Superior temporal gyrus (tissue), 1 donor: Measurements from ENCODE around the gene NARS2.
"Not testable (repeated sequence)": the region's sequence is repeated elsewhere in the genome, so short reads cannot be mapped to it uniquely, and the experiment has no call there.

Experiments used
- DNase-seq: peaks from one replicate; pipeline ENCODE4 v3.0.0-alpha.2; 2016; ENCODE audit errors: extremely low spot score

Gene NARS2

DNA sequence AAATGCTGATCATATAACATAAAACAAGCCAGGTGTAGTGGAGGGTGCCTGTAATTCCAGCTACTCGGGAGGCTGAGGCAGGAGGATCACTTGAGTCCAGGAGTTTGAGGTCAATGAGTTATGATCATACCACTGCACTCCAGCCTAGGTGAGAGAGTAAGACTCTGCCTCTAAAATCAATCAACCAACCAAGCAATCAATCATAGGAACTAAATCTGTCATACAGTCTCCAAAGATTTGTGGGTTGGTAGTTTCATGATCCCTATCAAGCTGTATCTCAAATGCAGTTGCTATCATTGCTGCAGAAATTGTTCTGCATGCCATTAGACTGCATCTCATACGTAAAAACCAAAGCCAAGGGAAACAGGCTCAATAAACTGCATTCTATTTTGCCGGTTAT, 33.1 kb downstream of the NARS2 start:
- DNase-seq = no peak

DNA sequence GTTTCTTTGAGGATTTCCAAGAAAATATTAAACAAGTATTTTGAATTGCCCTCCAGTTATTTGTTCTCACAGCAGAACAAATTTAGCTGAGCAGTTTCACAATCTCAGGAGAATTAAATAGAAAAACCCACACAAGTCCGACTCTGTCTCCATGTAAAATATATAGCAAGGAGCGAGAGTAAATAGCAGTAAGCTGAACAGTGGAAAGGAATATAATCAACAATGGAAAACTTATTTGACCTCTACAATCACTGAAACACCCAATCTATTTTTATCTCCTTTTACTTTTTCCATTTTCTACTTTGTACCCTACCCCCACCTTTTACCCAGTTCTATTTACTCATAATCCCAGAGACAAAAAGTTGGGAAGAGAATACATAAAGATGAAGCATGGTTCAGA, 34.4 kb downstream of the NARS2 start:
- no peak for DNase-seq

DNA sequence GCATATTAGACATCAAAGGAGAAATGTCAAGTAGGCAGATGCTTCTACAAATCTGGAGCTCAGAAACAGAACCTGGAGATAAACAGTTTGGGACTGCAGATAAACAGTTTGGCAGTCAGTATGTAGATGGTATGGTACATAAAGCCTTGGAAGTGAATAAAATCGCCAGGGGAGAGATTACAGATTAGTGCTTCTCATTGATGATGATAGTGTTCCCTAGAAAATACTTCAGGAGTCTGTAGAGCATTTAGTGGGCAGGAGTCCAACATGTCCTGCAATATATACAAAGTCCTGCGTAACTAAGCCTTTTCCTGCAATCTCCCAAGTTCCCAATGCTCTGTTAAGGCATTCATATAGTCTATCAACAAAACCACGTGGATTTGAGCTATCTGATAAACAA, 35.2 kb downstream of the NARS2 start:
- DNase-seq = no peak

DNA sequence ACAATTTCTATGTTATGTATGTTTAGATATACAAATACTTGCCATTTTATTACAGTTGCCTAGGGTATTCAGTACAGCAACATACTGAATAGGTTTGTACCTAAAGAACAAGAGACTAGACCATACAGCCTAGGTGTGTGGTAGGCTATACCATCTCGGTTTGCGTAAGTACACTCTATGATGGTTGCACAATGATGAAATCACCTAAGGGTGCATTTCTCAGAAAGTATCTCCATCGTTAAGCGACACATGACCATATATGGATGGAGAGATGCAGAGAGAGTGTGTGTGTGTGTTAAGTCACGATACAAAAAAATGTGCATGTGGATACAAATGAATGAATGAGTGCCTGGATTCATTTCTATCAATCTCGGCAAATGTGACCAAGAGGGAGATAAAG, 37.7 kb downstream of the NARS2 start:
- no peak for DNase-seq

DNA sequence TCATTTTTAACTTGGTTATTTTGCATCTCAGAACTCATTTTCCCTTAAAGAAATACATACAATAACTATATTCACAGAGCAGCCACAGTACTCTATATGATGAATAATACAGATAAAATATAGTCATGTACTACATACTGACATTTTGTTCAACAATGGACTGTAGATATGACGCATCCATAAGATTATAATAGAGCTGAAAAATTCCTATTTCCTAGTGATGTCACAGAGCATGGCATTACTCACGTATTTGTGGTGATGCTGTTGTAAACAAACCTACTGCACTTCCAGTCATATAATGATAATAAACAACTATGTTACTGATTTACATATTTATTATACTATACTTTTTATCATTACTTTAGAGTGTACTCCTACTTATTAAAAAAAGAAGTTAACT, 38.7 kb downstream of the NARS2 start:
- DNase-seq = no peak

DNA sequence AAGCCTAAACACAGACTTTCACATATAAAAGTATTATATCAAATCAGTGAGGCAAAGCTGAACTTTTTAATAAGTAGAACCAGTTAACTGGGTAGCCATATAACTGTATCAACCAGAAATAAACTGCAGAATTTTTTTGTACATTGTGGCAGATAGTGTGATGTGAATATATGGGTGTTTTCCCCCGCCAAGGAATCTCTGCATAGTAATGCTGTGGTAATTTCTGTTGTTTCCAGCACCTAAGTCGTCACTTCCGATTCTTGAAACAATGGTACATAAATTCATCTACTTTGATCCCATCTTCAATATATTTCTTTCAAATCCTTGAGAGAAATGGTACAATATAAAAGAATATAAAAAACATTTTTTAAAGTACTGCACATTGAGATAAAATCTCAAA, 39.6 kb downstream of the NARS2 start:
- no peak for DNase-seq

DNA sequence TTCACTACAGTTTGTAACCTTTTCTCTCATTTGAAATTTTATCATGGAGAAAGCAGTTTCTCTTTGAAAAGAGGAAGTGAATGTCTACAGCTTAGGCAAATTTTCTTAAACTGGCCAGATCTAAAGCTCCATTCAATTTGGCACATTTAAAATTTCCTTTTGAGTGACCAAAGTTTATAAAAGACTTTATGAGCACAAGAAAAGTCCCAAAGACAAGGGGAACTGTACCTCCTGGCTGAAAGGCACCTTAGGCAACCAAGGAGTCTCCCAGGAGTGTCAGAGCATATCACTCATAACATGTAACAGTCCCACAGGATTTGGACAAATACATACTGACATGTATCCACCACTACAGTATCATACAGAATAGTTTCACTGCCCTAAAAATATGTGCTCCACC, 41.3 kb downstream of the NARS2 start:
- DNase-seq = no peak

DNA sequence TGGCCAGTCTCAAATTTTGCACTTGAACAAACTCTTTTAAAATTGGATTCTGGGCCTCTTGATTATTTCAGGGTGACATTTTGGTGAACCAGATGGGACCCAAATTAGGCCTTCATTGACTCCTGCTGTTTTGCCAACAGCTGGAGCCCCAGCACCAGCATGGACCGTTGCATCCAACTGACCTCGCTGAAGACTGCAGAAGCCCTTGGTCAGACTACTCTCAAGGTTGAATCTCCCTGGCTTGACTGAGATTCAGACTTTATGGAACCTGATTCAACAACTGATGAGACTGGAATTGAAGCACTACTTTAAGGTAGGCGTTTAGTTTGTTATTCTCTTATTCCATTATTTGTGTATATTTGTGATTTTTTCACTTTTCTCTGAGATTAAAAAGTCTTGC, 41.7 kb downstream of the NARS2 start:
- no peak for DNase-seq

DNA sequence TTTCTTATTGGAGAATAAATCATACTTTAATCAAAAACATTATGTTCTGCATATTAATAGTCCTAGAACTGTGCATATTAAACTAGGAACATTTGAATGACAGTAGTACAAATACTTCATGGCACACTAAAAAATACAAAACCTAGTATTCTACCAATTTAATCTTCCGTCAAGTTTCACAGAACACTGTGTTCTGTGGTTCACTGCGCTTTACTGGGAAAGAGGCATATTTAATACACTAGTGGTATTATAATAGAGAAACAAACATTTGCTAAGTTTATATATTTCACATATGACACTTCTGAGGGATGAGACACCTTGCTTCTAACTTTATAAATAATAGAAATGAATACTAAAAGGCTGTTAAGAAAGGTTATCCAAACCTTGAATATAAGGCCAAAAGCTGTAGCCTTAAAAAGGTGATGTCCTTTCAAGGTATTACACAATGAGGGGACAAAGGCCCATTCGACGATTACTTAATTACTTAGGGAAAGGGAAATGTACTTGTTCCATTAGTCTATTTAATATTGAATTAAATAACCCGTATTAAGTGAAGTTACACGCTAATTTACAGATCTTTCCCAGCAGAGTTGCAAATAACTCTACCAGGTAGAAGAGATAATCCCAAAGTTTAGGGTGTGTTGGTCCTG, 48.0 kb downstream of the NARS2 start:
- DNase-seq = no peak

DNA sequence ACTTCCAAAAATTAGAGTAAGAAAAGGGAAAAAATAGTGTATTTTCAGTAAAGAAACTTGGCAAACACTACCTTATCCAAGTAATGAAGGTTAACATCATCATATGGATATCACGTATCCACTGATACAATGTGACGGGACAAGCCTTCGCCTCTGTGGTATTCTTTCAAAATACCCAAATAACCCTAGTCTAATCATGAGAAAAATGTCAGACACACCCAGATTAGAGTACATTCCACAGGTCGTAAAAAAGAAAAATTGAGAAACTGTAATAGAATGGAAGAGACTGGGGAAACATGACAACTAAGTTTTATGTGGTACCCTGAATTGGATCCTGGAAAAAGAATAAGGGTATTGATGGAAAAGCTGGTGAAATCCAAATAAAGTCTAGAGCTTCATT, 48.9 kb downstream of the NARS2 start:
- no peak for DNase-seq

DNA sequence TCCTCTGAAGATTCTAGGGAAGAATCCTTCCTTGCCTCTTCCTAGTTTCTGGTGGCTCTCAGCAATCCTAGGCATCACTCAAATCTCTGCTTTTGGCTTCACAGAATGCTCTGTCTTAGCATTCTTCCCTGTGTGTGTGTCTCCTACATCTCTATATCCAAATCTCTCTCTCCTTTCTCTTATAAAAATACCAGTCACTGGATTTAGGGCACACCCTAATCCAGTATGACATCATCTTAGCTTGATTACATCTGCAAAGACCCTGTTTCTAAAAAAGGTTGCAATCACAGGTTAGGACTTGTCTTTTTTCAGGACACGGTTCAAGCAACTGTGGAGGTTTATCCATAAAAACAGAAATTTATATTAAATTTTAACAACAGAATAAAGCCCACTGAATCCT, 54.4 kb downstream of the NARS2 start:
- DNase-seq = no peak

DNA sequence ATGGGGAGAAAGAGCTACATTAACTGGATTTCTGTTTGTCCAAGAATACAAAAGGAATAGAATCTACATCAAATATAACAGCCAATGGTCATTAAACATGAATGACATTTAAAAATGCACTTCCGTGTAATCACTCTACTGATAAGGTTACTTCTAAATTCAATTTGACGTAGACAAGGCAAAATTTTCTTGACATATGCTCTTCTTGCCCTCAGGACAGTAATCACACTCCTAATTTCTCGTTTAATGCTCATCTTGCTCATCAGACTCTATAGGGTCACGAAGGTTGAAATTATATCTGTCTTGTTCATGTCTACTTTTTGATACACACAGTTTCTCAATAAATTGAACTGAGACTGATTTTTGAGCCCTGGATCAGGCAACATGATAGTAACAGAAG, 58.4 kb downstream of the NARS2 start:
- DNase-seq = no peak

DNA sequence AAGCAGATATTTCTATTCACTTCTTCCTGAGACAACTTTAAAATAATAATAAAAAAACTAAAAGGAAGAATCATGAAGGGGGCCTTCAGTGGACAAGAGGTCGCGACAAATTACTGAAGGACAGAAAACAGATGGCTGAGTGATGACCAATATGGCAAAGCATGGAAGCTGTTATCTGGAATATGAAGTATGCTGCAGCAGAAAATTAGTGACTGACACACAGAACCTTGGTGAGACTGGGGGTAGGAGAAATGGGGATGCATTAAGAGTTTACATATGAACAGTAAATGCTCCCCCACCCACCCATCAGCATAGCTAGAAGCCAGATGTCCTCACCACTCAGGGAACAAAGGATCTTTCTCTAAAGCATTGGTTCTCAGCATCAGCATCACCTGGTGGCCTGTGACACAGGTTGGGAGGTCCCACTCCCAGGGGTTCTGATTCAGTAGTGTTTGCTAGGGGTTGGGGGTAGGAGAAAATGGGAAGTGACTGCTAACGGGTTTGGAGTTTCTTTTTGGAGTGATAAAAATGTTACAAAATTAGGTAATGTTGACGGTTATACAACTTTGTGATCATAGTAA, 59.7 kb downstream of the NARS2 start:
- DNase-seq = no peak

DNA sequence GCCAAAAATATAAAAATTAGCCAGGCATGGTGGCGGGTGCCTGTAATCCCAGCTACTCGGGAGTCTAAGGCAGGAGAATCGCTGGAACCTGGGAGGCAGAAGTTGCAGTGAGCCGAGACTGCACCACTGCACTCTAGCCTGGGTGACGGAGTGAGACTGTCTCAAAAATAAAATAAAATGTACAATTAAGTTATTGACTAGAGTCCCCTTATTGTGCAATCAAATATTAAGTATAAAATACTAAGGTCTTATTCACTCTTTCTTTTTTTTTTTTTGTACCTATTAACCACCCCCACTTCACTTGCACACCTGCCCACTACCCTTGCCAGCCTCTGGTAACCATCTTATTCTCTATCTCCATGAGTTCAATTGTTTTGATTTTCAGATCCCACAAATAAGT, 61.6 kb downstream of the NARS2 start:
- DNase-seq = not testable (repeated sequence)

DNA sequence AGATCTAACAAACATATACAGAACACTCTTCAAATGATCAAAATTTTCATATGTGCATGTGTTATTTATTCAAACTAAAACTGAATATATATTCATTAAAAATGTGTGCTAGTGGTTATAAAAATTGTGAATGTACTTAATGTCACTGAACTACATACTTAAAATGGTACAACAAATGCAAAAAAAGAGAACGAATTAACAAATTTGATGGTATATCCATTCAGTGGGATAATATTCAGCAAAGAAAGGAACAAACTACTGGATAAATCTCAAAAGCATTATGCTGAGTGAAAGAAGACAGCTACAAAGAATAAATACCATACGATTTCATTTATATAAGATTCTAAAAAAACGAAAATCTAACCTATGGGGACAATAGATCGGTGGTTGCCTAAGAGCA, 64.1 kb downstream of the NARS2 start:
- DNase-seq = no peak

DNA sequence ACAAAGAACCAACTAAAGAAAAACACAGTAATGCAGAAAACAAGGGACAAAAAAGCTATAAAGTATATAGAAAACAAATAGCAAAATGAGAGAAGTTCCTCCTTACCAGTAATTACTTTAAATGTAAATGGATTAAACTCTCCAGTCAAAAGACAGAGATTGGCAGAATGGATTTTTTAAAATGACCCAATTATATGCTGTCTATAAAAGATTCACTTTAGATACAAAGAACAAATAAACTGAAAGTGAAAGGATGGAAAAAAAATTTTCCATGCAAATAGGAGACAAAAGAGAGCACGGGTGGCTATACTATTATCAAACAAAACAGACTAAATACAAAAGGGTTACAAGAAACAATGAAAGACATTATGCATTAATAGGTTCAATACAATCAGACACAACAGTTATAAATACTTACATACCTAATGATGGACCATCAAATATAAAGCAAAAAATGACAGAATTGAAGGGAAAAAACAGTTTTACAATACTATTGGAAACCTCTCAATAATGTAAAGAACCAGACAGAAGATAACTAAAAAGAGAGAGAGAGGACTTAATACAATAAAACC, 64.6 kb downstream of the NARS2 start:
- no peak for DNase-seq

DNA sequence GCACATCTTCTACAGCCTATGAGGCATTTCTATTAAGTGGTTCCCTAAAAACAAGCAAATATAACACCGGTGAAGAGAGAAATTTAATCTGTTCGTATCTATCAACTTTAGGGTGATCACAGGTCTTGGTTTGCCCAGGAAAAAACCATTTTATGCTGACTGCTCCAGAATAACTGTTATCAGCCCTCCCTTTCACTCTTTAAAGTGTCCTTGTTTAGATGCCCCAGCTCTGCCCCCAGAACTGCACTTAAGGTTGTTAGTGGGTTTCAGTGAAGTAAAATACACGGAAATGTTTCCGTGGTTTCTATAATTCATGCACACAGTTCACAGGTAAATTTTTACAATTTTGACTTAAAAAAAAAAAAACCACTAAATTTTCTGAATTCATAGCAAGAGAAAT, 70.0 kb downstream of the NARS2 start:
- DNase-seq = no peak

DNA sequence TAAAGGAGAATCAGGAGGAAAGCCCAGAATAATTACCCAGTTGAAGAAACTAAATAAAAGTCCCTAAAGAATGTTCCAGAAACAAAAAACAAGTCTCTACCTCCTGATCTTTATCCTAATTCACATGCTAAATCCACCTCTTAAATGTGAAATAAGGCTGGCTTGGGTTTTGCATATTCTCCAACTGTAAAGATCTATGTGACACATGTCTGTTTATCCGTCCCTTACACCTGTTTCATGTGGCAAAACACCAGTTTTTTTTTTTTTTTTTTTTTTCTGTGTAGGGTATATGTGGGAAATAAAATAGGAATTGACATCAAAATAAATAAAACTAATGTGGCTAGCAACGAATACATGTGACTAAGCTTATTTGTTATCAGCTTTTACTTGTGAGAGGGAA, 70.5 kb downstream of the NARS2 start:
- DNase-seq = no peak

DNA sequence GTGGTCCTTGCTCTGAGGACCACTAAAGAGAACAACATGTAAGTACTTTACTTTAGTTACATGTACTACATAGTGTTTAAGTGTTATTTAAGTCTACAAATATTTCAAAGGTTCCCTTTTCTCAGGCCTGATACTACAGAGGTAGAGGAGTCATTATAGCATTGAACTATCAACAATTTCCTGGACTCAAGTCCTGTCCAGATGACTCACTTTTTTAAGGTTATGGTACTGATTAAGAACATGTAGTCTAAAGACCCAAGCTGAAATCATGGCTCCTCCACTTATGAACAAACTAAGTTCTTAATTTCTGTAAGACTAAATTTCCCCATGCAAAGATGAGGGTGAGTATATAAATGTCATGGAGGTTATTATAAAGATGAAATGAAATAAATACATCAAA, 74.7 kb downstream of the NARS2 start:
- DNase-seq = no peak

DNA sequence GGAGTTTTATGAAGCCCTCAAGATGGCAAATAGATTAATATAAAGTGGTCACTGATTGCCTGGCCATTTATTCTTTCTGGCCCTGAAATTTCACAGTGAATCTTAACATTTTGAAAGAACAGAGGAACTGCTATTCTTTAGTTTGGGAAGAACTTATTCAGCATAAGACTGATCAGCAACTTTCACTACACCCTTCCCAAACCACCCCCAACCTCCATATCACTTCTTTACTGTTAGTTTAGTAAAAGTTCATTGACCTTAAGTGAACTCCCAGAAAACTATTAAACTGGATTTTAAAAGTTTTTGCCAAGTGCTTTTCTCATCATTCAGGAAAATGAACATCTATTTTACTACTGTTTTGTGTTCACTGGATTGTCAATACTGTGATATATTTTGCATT, 77.4 kb downstream of the NARS2 start:
- DNase-seq = no peak

DNA sequence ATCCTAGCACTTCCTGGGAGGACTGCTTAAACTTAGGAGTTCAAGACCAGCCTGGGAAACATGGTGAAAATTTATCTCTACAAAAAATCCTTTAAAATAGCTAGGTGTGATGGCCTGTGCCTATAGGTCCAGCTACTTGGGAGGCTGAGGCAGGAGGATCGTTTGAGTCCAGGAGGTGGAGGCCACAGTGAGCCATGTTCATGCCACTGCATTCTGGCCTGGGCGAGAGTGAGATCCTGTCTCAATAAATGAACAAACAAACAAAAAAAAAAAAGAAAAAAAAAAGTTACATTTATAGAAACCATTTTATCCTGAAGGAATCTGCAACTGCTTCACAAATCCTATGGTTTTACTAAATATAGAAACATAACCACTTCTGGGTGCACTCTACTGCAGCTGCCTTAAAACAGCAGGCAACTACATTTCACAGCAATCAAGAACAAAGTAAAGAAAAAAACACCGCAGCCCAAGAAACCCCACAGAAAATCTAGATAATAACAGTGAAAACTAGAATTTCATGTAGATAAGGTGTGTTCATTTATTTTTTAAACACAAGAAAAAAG, 81.2 kb downstream of the NARS2 start:
- DNase-seq = no peak

DNA sequence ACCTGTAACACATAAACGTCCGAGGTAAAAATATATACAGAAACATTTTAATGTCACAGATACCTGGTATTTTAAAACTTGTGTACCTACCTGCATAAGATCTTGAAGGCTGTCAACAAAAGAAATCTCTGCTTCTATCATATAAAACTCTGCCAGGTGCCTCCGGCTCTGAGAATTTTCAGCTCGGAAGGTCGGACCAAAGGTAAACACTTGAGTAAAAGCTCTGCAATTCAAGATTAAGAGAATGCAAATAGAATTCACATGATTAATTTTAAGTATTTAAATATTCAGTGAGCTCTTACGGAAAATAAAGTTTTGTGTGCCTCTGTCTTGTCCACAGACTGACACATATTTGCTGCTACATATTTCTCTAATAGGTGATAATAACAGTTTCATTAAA, 81.7 kb downstream of the NARS2 start:
- no peak for DNase-seq

DNA sequence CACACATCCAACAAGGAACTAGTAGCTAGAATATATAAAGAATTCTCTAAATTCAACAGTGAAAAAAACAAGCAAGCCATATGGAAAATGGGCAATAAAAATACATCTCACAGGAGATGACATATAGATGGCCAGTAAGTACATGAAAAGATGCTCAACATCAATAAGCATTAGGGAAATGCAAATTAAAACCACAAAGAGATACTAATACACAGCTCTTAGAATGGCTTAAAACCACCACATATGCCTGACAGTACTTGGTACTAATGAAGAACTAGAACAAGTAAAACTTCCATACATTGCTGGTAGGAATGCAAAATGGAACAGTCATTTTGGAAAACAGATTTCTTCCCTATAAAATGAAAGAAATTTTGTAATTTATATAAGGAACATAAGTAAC, 85.5 kb downstream of the NARS2 start:
- no peak for DNase-seq

DNA sequence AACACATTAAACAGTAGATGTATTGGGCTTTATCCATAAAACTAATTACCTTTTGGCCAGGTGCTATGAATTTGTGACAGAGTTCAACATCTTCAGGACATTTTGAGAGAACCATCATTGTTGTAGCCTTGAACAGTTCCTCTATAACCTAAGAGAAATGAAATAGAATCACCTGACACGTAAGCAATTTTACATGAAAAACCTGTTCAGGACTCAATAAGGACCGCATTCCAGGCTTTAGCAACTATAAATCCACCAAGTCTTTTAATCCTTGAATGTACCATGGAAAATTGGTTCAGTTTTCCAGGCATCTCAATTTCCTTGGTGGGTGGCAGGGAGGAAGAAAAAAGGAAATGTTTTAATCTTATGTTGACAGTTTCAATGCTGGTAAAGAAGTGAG, 96.1 kb downstream of the NARS2 start:
- DNase-seq = no peak
